ENCODE data around the gene GLIS2. TPM values are rescaled to one million over a fixed set of nuclear protein-coding genes. Genes with fewer than 3 reads are reported as not detected.

GLIS2 gene
- total RNA-seq, 1 donor from 2014 or later = 0.20 TPM

DNA sequence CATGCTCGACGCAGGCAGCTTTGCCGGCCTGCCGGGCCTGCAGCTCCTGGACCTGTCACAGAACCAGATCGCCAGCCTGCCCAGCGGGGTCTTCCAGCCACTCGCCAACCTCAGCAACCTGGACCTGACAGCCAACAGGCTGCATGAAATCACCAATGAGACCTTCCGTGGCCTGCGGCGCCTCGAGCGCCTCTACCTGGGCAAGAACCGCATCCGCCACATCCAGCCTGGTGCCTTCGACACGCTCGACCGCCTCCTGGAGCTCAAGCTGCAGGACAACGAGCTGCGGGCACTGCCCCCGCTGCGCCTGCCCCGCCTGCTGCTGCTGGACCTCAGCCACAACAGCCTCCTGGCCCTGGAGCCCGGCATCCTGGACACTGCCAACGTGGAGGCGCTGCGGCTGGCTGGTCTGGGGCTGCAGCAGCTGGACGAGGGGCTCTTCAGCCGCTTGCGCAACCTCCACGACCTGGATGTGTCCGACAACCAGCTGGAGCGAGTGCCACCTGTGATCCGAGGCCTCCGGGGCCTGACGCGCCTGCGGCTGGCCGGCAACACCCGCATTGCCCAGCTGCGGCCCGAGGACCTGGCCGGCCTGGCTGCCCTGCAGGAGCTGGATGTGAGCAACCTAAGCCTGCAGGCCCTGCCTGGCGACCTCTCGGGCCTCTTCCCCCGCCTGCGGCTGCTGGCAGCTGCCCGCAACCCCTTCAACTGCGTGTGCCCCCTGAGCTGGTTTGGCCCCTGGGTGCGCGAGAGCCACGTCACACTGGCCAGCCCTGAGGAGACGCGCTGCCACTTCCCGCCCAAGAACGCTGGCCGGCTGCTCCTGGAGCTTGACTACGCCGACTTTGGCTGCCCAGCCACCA is 65.4 kb downstream of the GLIS2 start:
- no peak for DNase-seq (ENCODE audit: low read depth in 2 of 2)

DNA sequence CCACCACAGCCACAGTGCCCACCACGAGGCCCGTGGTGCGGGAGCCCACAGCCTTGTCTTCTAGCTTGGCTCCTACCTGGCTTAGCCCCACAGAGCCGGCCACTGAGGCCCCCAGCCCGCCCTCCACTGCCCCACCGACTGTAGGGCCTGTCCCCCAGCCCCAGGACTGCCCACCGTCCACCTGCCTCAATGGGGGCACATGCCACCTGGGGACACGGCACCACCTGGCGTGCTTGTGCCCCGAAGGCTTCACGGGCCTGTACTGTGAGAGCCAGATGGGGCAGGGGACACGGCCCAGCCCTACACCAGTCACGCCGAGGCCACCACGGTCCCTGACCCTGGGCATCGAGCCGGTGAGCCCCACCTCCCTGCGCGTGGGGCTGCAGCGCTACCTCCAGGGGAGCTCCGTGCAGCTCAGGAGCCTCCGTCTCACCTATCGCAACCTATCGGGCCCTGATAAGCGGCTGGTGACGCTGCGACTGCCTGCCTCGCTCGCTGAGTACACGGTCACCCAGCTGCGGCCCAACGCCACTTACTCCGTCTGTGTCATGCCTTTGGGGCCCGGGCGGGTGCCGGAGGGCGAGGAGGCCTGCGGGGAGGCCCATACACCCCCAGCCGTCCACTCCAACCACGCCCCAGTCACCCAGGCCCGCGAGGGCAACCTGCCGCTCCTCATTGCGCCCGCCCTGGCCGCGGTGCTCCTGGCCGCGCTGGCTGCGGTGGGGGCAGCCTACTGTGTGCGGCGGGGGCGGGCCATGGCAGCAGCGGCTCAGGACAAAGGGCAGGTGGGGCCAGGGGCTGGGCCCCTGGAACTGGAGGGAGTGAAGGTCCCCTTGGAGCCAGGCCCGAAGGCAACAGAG is 66.3 kb downstream of the GLIS2 start:
- no peak for DNase-seq (ENCODE audit: low read depth in 2 of 2)

DNA sequence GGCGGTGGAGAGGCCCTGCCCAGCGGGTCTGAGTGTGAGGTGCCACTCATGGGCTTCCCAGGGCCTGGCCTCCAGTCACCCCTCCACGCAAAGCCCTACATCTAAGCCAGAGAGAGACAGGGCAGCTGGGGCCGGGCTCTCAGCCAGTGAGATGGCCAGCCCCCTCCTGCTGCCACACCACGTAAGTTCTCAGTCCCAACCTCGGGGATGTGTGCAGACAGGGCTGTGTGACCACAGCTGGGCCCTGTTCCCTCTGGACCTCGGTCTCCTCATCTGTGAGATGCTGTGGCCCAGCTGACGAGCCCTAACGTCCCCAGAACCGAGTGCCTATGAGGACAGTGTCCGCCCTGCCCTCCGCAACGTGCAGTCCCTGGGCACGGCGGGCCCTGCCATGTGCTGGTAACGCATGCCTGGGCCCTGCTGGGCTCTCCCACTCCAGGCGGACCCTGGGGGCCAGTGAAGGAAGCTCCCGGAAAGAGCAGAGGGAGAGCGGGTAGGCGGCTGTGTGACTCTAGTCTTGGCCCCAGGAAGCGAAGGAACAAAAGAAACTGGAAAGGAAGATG is 67.0 kb downstream of the GLIS2 start:
- no peak for DNase-seq (ENCODE audit: low read depth in 2 of 2)

DNA sequence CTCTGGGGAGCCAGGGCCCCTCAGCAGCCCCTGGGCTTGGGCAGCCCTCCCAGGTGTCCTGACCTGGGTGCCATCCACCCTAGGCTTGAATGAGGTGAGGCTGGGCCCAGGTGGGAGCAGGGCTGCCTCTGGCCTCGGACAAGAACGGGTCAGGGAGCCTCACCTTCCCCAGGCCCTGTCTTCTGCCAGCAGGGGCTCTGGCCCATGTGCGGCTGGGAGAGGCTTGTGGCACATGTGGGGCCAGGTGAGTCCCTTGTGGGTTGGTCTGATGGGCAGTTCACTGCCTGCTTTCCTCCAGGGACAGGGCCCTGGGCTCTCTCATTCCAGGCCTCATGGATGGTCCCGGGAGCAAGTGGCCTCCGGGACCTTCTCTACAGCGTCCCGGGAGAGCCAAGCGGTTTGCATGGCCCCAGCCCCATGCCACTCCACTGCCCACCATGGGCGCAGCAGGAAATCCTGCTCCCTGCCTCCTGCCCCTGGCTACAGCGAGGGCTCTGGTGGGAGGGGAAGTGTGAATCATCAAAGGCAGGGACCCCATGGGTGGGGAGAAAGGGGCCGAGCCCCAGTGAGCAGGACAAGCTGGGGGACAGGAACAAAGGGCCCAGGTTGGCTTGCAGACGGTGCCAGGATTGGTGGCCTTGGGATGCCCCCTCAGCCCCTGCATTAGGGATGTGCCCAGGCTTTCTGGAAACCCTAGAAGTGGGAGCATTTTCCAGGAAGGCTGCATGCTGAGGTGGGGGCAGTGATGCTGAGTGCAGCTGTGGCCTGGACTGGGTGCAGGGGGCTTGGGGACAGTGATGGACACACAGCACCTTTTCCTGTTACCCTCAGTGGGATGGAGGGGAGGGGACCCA is 68.0 kb downstream of the GLIS2 start:
- no peak for DNase-seq (ENCODE audit: low read depth in 2 of 2)

DNA sequence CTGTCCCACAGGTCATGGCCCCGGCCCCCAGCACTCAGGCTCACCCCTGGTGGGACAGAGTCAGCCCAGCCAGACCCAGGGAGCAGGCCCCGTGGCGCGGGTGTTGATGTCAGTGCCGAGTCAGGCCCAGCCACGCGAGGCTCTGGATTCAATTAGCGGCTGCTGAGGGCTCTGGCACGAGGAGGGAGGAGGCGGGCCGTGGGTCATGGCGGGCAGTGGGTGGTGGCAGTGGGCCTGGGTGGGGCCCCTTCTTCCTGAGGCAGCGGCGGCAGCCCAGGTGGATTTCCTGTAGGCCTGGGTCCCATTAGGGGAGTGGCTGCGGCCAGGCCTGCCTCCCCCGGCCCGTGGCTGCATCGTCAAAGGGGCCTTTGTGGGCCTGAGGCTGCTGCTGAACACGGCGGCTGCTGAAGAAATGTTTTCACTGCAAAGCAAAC is 68.7 kb downstream of the GLIS2 start:
- no peak for DNase-seq (ENCODE audit: low read depth in 2 of 2)

DNA sequence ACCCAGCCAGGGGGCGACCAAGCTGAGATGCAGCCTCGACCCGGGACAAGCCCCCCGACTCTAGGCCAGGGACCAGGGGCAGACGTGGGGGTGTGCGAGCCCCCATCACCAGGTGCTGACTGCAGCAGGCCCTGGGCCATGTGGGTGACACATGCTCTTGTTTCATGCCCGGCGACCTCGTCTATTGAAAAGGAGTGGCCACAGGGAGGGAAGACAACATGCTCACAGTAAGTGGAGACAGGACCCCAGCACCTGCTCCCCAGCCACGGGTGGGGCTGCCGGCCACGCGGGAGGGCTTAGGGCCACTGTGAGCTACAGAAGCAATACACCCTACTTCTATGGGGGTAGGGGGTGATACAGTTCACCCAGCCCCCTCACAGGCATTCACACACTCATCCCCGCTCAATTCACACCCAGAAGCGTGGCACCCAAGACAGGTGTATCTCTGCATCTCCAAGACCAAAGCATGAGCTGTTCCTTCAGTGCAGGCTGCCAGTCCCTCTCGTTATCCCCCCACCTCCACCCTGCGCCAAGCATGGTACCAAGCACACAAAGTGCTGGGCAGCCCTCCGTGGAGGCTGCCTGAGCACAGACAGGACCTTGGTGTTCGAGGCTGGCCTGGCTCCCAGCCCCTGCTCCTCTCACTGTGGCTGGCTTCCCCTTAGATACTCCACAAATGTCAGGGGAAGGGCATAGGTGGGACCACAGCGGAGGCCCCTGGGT is 69.4 kb downstream of the GLIS2 start:
- no peak for DNase-seq (ENCODE audit: low read depth in 2 of 2)

DNA sequence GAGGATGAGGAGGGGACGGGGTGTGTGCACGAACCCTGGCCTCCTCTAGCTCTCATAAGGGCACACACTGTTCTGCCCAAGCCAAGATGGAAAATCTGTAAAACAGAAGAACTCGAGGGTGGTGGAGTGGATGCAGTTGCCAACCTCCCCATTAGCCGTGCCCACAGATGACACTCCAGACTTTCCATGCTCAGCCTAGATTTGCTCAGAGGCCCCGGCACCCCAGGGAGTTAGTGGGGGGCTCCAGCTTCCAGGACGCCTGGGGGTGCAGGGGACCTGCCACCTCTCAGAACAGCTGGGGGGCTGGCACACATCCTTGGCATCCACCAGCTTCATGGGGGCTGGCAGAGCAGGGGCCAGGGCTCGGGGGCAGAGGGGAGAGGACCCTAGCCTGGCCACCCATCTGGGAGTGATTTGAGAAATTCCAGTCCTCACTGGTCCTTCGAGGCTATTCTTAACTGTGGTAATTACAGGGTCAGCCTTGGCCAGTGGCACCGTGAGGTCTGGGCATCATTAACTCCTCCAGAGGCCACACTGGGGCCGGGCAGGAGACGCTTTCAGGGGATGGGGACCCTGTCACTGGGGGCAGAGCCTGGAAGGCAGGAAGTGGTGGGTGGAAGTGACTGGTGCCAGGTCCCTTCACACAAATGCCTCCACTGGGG is 70.1 kb downstream of the GLIS2 start:
- no peak for DNase-seq (ENCODE audit: low read depth in 2 of 2)

DNA sequence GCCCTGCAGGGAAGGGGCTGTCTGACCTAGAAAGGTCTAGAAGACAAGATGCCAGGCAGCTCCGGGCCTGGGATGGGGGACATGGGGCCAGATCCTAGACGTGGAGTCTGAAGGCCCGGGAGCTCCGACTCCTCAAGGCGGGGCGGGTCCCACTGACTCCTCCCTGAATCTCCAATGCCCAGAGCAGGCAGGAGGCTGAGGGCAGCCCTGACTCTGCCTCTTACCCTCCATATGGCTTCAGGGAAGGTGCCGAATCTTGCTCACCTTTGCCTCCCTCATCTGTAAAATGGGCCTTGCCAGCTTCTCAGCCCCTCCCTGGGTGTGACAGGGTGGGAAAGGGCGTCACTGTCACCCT is 70.6 kb downstream of the GLIS2 start:
- DNase-seq (ENCODE audit: low read depth in 2 of 2) = no peak

DNA sequence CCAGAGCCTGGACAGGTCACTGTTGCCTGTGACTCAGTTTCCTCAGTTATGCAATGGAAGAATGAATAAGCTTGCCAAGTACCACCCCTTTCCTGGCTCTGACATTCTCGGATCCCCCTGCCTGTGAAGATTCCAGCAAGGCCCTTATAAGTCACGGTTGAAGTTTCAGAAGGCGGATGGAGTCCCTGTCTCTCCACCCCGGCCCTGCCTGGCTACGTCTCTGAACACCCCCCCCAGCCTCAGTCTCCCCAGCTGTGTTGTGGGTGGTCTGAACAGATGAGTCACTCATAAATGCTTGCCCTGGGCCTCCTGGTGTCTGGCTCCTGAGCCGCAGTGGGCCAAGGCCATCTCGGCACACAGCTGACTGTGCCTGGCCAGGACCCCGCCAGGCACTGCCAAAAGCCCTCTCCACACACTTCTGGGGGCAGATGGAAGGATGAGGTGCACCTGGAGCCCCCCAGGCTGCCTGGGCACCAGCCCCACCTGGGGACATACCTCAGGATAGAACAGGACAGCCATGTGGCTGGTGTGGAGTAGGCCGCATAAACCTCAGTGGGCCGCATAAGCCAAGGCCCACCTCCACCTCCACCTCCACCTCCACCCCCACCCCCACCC is 71.2 kb downstream of the GLIS2 start:
- peak in 1 of 2 donors; percentile 42 for DNase-seq (ENCODE audit: low read depth in 2 of 2)

DNA sequence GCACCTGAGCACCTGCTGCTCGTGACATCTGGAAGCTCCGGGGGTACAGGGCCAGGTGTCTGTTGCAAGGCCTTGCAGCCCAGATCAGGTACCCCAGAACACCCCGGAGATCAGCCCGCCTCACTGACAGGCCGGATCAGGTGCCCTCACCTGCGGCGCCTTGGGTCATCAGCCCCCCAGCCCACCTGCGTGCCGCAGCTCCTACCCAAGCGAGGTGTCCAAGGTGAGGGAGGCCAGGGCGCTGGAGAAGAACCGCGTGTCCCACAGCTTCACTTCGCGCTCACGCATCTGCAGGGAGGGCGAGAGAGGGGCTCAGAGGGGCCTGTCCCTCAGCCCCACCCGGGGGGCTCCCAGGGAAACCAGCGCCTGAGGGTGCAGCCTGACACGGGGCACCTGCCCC is 71.9 kb downstream of the GLIS2 start:
- DNase-seq (ENCODE audit: low read depth in 2 of 2) = no peak

DNA sequence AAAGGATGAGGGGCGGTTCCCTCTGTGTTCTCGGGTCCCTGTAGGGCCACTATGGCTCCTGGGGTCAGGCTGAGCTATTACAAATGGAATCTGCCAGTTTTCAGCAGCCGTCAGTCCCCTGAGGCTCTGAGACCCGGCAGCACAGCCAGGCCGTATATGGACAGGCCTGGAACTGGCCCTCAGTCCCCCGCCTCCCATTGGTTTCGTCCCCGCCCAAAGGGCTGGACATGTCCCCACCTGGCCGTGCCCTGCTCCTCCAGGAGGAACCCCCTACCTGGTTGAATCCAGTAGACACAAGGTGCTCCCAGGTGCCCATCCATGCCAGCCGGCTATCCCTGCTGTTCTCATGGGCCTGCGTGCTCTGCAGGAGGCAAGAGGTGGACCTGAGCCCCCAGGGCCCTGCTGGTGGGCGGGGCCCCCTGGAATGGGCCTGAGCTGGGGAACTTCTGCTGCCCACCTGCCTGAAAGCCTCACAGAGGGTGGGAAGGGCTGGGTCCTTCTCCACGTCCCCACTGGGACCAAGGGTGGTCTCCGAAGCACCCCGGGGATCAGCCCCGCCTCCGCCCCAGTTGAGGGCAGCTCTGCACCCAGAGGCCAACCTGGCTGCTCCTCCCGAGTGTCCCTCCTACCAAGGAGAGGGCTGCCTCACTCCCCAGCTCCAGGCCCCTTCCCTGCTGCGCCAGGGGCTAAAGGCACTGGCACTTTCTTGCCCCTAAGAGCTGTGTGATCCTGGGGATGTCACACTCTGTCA is 72.6 kb downstream of the GLIS2 start:
- no peak for DNase-seq (ENCODE audit: low read depth in 2 of 2)

Other genes with a start within 250 kb of the GLIS2 start
- gene ADCY9, start 199.6 kb upstream of the GLIS2 start, total RNA-seq = 5.9 and 18.1 TPM in 2 replicates
- under 0.01 and 0.20 TPM in 2 replicates for gene SRL, start 74.0 kb upstream of the GLIS2 start, total RNA-seq
- gene TFAP4, start 43.0 kb upstream of the GLIS2 start, total RNA-seq = 2.8 and 3.0 TPM in 2 replicates
- 16.3 and 21.0 TPM in 2 replicates for gene PAM16, start 35.3 kb downstream of the GLIS2 start, total RNA-seq
- gene VASN, start 55.8 kb downstream of the GLIS2 start, total RNA-seq = 0.44 and 1.6 TPM in 2 replicates
- gene CORO7, start 100.5 kb downstream of the GLIS2 start, total RNA-seq = 23.8 and 34.9 TPM in 2 replicates
- 26.8 and 37.9 TPM in 2 replicates for gene DNAJA3, start 109.8 kb downstream of the GLIS2 start, total RNA-seq
- 53.4 and 55.6 TPM in 2 replicates for gene NMRAL1, start 158.6 kb downstream of the GLIS2 start, total RNA-seq
- gene HMOX2, start 160.3 kb downstream of the GLIS2 start, total RNA-seq = 96.3 and 127 TPM in 2 replicates
- 5.7 and 6.0 TPM in 2 replicates for gene CDIP1, start 222.7 kb downstream of the GLIS2 start, total RNA-seq
- under 0.01 TPM in 1 of 2 replicates, not detected in the other for gene C16orf96, start 240.3 kb downstream of the GLIS2 start, total RNA-seq